GM12864 (cell line): Measurements from ENCODE around the gene UBE3B.
"Not testable (repeated sequence)": the region's sequence is repeated elsewhere in the genome, so short reads cannot be mapped to it uniquely, and the experiment has no call there.

ENCODE experiments used
- DNase-seq: peaks from one replicate; pipeline ENCODE4 v3.0.0-alpha.2; 2011; ENCODE audit warnings: low read depth
- H3K4me3 ChIP-seq: 2 replicates; pipeline ENCODE4 v1.5.1; 2011; ENCODE audit warnings: mild to moderate bottlenecking, low read depth, low read length, control low read depth
- TF ChIP-seq, protein P1 (sequence below): IDR thresholded peaks from 2 replicates; pipeline ENCODE4 v1.5.1; 2011; ENCODE audit warnings: low read depth, mild to moderate bottlenecking, moderate library complexity, low read length, control low read depth, inconsistent platforms; ENCODE audit errors: missing control alignments

Gene UBE3B

DNA sequence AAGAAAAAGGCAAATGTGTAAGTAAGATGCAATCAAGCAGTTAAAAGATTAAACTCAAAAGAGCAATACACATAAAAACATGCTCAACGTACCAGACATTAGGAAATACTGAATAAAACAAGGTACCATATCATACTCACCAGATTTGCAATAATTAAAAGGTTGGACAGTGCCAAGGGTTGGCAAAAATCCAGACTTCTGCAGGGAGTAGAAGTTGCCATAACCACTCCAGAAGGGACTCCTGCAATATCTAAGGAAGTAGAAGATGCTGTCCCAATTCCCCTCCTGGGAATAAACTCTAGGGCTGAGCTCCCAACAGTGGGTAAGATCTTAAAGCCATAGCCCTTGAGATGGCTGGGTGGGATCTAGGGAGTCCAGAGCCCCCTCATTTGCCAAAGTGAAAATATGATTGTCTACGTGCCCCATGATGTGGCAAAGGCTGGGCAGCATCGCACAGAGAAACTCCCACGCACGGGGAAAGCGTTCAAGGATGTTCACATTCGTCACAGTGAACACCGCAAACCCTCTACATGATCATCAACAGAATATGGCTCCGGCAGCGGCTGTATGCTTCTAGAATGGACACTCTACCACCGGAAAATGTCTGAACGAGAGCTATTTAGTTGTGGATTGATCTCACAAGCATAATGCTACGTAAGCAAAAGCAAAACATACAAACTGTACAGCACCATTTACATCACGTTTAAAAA lies 12.6 kb upstream of the UBE3B start:
- no peak overlapping the region for H3K4me3 ChIP-seq
- TF ChIP-seq, protein P1, sequence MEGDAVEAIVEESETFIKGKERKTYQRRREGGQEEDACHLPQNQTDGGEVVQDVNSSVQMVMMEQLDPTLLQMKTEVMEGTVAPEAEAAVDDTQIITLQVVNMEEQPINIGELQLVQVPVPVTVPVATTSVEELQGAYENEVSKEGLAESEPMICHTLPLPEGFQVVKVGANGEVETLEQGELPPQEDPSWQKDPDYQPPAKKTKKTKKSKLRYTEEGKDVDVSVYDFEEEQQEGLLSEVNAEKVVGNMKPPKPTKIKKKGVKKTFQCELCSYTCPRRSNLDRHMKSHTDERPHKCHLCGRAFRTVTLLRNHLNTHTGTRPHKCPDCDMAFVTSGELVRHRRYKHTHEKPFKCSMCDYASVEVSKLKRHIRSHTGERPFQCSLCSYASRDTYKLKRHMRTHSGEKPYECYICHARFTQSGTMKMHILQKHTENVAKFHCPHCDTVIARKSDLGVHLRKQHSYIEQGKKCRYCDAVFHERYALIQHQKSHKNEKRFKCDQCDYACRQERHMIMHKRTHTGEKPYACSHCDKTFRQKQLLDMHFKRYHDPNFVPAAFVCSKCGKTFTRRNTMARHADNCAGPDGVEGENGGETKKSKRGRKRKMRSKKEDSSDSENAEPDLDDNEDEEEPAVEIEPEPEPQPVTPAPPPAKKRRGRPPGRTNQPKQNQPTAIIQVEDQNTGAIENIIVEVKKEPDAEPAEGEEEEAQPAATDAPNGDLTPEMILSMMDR: no peak
- DNase-seq: no peak

- TF ChIP-seq, protein P1: no peak
- DNase-seq: no peak
Measured at GRCh38 chr12:109466305-109466704, 11.1 kb upstream of the UBE3B start.

GRCh38 chr12:109466821-109467220 lies 10.6 kb upstream of the UBE3B start:
- TF ChIP-seq, protein P1: no peak
- no peak for DNase-seq
- H3K4me3 ChIP-seq: no peak overlapping the region

More at GRCh38 chr12:109466305-109466704, 11.1 kb upstream of the UBE3B start:
- no peak overlapping the region for H3K4me3 ChIP-seq

DNA sequence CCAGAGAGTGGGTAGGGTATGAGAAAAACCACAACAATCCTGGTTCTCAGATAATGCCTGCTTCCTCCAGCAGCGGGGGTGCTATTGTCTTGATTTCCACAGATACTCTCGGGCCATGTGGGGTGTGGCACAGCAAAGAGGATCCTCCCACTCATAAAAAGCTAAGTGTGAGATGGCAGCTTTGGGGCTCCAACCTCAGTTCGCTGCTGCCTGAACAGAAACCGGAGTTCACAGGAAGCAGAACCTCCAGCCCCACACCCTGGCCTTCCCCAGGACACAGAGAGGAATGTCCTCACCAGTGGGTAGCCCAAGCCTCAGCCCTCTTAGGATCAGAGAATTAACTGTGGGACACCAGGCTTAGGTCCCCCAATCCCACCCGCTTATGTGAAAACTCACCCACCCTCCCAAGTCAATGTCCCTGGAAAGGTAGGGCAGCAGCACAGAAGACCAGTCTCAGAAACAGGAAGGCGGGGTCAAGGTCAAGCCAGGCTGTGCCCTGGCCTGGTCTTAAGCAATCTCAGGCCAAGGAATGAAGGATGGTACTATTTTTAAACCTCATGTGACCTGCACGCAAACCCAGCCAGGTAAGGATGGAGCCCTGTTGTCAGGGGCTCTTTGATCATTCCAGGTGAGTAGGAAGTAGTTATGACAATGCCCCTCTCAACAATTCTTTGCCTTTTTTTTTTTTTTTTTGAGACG lies 9.3 kb upstream of the UBE3B start:
- H3K4me3 ChIP-seq: no peak overlapping the region
- TF ChIP-seq, protein P1: no peak
- DNase-seq: no peak

- no peak overlapping the region for H3K4me3 ChIP-seq
- no peak for DNase-seq
- TF ChIP-seq, protein P1: no peak
Measured at GRCh38 chr12:109469517-109469916, 7.9 kb upstream of the UBE3B start.

DNA sequence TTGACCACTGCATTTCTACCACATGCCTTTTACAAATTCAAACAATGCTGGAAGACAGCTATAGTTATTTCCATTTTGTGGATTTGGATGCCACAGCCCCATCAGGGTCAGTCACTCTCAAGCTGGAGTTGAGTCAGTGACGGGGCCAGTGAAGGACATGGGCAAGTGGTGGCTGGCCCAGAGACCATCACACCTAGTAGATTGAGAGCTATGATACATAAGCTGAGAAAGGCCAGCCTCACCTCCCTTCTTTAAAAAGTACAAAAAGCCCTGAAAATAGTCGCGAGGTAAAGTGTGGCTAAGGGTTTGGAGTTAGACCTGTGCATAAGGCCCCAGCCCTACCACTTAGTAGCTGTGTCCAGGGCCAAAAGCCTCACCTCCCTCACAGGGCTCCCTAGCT lies 4.4 kb upstream of the UBE3B start:
- no peak overlapping the region for H3K4me3 ChIP-seq
- no peak for DNase-seq
- TF ChIP-seq, protein P1: no peak

DNA sequence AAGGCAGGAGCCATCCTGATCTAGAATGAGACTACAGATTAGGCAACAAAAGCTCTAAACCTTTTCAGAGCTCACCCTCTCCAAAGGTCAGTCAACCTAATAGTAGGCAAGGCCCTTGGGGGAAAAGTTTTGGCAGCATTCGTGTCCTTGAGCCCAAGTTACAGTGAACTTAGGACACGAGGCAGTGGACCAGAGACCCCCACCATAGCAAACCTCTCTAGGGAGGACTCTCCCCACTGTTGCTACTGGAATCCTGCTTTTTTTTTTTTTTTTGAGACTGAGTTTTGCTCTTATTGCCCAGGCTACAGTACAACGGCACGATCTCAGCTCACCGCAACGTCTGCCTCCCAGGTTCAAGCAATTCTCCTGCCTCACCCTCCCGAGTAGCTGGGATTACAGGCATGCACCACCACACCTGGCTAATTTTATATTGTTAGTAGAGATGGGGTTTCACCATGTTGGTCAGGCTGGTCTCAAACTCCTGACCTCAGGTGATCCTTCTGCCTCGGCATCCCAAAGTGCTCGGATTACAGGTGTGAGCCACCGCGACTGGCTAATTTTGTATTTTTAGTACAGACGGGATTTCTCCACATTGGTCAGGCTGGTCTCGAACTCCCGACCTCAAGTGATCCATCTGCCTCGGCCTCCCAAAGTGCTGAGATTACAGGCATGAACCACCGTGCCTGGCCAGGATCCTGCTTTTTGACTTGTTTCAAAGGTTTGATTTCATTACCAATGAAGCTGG lies 3.7 kb upstream of the UBE3B start:
- not testable (repeated sequence) for H3K4me3 ChIP-seq, DNase-seq
